HUES64 (cell line): Measurements from ENCODE around the gene SEMA3D.
A peak's percentile ranks its signal among the peaks of the same experiment; 100 is the strongest.

Experiments used
- H3K27ac ChIP-seq: 2 replicates; pipeline ENCODE4 v1.7.0; 2013; ENCODE audit warnings: low read depth, low read length, inconsistent platforms
- H3K27me3 ChIP-seq: 2 replicates; pipeline ENCODE4 v1.6.1; 2013; ENCODE audit warnings: mild to moderate bottlenecking, low read length; ENCODE audit not compliant: insufficient read depth
- H3K36me3 ChIP-seq: 2 replicates; pipeline ENCODE4 v1.6.1; 2013; ENCODE audit warnings: mild to moderate bottlenecking, low read length; ENCODE audit not compliant: insufficient read depth
- H3K4me1 ChIP-seq: 2 replicates; pipeline ENCODE4 v1.6.1; 2013; ENCODE audit warnings: mild to moderate bottlenecking, low read length, moderate library complexity; ENCODE audit not compliant: insufficient read depth
- H3K4me3 ChIP-seq: 2 replicates; pipeline ENCODE4 v1.5.1; 2013; ENCODE audit warnings: mild to moderate bottlenecking, low read length, moderate library complexity
- H3K9ac ChIP-seq: 2 replicates; pipeline ENCODE4 v1.6.1; 2013; ENCODE audit warnings: mild to moderate bottlenecking, low read depth, low read length
- H3K9me3 ChIP-seq: 2 replicates; pipeline ENCODE4 v1.6.1; 2013; ENCODE audit warnings: low read depth, low read length; ENCODE audit not compliant: insufficient read depth
- WGBS: fragments of 150-250, 120-280 bp; methylation state at CpG from one replicate; pipeline ENCODE4 v1.1.7; 2013; ENCODE audit warnings: missing lambda C conversion rate; 5-methylcytosine and 5-hydroxymethylcytosine counted together

SEMA3D gene

GRCh38 chr7:85184599-85185423 is 2.0 kb downstream of the SEMA3D start:
- Histone ChIP-seq H3K9me3 (peaks cover 8% of the 10 kb centered on the region), H3K36me3 (no peaks in the 10 kb centered on the region), H3K4me3 (peak overlapping the region; percentile 61), H3K4me1 (no peaks in the 10 kb centered on the region), H3K27ac (no peak overlapping the region), H3K27me3 (peaks cover 63% of the 10 kb centered on the region), H3K9ac (no peak overlapping the region)
- WGBS = 40% methylated on average over 21 of the region's 21 CpGs

- H3K4me1 ChIP-seq = no peaks in the 10 kb centered on the region
- H3K36me3 ChIP-seq = no peaks in the 10 kb centered on the region
- 97% methylated on average over 3 of the region's 3 CpGs for WGBS
- H3K9ac ChIP-seq = no peak overlapping the region
- H3K4me3 ChIP-seq = no peak overlapping the region
- peaks cover 15% of the 10 kb centered on the region for H3K9me3 ChIP-seq
- no peak overlapping the region for H3K27ac ChIP-seq
- H3K27me3 ChIP-seq = peaks cover 52% of the 10 kb centered on the region
Observed at GRCh38 chr7:85183296-85183695, 3.6 kb downstream of the SEMA3D start.

DNA sequence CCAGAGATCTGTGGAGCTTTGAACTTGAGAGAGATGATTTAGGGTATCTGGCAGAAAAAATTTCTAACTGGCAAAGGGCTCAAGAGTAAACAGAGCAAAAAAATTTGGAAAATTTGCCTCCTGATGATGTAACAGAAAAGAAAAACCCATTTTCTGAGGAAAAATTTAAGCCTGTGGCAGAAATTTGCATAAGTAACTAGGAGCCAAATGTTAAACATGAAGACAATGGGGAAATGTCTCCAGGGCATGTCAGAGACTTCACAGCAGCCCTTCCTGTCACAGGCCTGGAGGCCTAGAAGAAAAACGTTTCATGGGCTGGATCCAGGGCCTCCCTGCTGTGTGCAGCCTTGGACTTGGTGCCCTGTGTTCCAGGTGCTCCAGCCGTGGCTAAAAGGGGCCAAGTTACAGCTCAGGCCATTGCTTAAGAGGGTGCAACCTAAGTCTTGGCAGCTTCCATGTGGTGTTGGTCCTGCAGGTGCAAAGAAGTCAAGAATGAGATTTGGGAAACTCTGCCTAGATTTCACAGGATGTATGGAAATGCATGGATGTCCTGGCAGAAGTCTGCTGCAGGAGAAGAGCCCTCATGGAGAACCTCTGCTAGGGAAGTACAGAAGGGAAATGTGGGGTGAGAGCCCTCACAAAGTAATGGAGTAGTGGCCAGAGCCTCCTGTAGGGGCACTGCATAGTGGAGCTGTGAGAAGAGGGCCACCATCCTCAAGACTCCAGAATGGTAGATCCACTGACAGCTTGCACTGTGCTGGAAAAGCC is 8.1 kb downstream of the SEMA3D start:
- H3K36me3 ChIP-seq = no peaks in the 10 kb centered on the region
- WGBS = 68% methylated on average over 2 of the region's 2 CpGs
- no peak overlapping the region for H3K9ac ChIP-seq
- H3K27ac ChIP-seq = no peak overlapping the region
- H3K4me1 ChIP-seq = no peaks in the 10 kb centered on the region
- H3K4me3 ChIP-seq = no peak overlapping the region
- H3K27me3 ChIP-seq = peaks cover 9% of the 10 kb centered on the region; the same call in 1 of the 2 replicates
- peaks cover 15% of the 10 kb centered on the region for H3K9me3 ChIP-seq

- Histone ChIP-seq H3K36me3 (no peaks in the 10 kb centered on the region), H3K4me1 (no peaks in the 10 kb centered on the region), H3K9me3 (peaks cover 15% of the 10 kb centered on the region), H3K9ac (no peak overlapping the region), H3K4me3 (no peak overlapping the region), H3K27ac (no peak overlapping the region), H3K27me3 (no peaks in the 10 kb centered on the region)
Observed at GRCh38 chr7:85177316-85177715, 9.5 kb downstream of the SEMA3D start.

- H3K27me3 ChIP-seq = no peaks in the 10 kb centered on the region
- no peak overlapping the region for H3K9ac ChIP-seq
- no peaks in the 10 kb centered on the region for H3K4me1 ChIP-seq
- H3K36me3 ChIP-seq = no peaks in the 10 kb centered on the region
- 100% methylated on average over 1 of the region's 1 CpG for WGBS
- no peak overlapping the region for H3K27ac ChIP-seq
- H3K4me3 ChIP-seq = no peak overlapping the region
- H3K9me3 ChIP-seq = peaks cover 15% of the 10 kb centered on the region
Observed at GRCh38 chr7:85176197-85176596, 10.7 kb downstream of the SEMA3D start.

DNA sequence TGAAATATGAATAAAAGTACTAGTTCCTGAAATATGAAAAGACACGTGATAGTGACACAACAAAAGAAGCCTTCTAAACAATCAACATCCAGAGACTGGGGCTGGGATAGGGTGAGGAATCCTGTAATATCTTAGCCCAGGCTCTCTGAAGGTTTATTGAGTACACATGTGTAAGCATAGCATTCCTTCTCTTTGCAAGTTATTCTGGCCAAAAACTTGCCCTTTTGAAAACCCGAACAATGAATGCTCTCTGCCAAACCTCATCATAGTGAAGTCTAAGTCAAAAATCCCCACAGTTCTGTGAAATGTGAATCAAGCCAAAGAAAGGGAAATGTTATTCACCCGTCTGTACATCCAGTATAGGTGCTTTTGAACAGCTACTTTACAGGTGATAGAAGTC is 11.6 kb downstream of the SEMA3D start:
- no peak overlapping the region for H3K4me3 ChIP-seq
- no peaks in the 10 kb centered on the region for H3K4me1 ChIP-seq
- no peak overlapping the region for H3K9ac ChIP-seq
- no peak overlapping the region for H3K27ac ChIP-seq
- WGBS = 93% methylated on average over 1 of the region's 3 CpGs
- no peaks in the 10 kb centered on the region for H3K27me3 ChIP-seq
- peaks cover 11% of the 10 kb centered on the region for H3K9me3 ChIP-seq
- H3K36me3 ChIP-seq = no peaks in the 10 kb centered on the region

DNA sequence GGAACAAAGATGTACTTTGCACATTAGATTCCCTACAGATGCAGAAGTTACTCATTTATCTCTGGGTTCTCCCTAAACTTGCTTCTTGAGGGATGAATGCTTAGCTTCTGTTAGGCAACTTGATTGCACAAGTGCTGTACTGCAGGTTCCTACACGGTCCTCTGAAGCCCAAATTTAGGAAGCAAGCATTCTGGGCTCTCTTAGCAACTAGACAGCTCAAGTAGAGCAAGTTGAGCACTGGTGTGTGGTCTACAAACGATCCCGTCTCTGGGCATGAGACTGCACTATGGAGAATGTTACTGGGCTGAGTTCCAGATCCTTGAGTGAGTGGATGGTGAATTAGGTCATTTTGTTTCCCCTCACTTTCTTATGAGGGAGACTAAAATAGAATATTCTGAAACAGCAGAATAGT is 14.3 kb downstream of the SEMA3D start:
- Histone ChIP-seq H3K4me3 (no peak overlapping the region), H3K27ac (no peak overlapping the region), H3K36me3 (no peaks in the 10 kb centered on the region), H3K9ac (no peak overlapping the region), H3K9me3 (no peaks in the 10 kb centered on the region), H3K27me3 (no peaks in the 10 kb centered on the region), H3K4me1 (no peaks in the 10 kb centered on the region)
- WGBS = 90% methylated on average over 3 of the region's 3 CpGs

DNA sequence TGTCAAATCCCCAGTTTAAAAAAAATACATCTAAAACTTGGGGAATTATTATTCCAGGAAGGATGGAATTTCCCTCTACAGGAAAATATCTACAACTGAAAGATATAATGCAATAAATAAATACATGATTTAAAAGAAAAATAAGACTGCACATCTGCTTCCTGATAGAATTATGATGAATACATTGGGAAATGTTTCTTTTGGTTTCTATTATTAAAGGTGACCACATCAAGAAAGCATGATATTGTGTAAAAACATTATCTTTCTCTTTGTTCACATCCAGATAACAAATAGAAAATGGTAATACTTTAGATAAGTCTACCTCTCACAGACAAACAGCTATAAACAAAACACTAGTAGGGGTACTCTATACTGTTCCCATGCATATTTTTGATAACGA is 19.2 kb downstream of the SEMA3D start:
- no CpG with 5 or more reads among the region's 1 CpG for WGBS
- Histone ChIP-seq H3K27ac (no peak overlapping the region), H3K9me3 (no peaks in the 10 kb centered on the region), H3K9ac (no peak overlapping the region), H3K36me3 (no peaks in the 10 kb centered on the region), H3K4me1 (no peaks in the 10 kb centered on the region), H3K4me3 (no peak overlapping the region), H3K27me3 (no peaks in the 10 kb centered on the region)

DNA sequence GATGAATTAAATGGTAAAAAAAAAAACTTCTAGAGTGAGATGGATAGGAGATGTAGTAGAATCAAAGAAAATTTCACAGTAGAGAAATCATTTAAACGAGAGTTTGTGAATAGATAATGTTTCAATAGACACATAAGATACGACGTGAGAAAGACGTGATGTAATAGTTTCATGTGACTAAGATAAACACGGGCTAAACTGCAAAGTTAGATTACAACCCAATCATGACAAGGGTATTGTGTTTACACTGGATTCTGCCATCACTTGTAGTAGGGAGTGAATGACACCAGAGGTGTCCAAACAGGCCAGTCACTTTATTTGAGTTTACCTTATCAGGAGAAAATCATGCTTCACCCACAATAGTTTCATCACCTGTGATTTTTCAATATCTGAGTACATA is 21.6 kb downstream of the SEMA3D start:
- Histone ChIP-seq H3K4me3 (no peak overlapping the region), H3K27ac (no peak overlapping the region), H3K4me1 (no peaks in the 10 kb centered on the region), H3K9me3 (no peaks in the 10 kb centered on the region), H3K9ac (no peak overlapping the region), H3K27me3 (no peaks in the 10 kb centered on the region), H3K36me3 (no peaks in the 10 kb centered on the region)
- 91% methylated on average over 5 of the region's 5 CpGs for WGBS

DNA sequence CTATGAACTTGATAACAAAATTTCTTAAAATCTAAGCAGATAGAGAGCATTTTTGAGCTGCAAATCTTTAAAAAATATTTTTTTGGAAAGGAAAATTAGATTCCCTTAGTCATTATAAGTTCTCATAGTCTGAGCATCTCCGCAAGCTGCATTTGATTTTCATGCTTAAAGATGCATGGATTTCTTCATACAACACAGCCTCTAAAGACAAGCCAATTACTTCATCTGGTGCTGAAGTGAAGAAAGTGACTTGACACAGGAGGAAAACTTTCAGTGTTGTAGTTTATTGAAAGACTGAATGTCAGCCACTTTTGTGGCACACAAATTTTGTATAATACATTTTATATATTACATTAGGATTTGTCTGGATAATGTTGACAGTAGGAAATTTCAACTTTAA is 22.5 kb downstream of the SEMA3D start:
- Histone ChIP-seq H3K9me3 (no peaks in the 10 kb centered on the region), H3K4me3 (no peak overlapping the region), H3K9ac (no peak overlapping the region), H3K27ac (no peak overlapping the region), H3K4me1 (no peaks in the 10 kb centered on the region), H3K36me3 (no peaks in the 10 kb centered on the region), H3K27me3 (no peaks in the 10 kb centered on the region)
- WGBS = 90% methylated on average over 1 of the region's 1 CpG

DNA sequence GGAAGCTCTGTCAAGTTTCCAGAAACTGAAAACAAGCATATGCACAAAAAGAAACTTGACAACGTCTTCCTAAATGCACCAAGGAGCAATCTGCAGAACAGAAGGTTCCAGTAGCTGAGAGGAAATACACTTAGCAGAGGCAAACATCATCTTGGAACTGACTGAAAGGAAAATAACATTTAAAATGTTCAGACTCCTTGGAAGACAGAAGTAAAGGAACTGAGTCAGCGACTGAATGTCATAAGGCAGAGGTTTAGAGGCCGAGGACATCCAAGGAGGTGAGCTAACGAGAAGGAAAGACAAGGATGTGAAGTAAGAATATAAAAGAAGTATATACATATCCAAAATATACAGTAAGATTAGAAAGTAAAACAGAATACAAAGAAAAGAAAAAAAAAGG is 24.1 kb downstream of the SEMA3D start:
- Histone ChIP-seq H3K9me3 (no peaks in the 10 kb centered on the region), H3K4me1 (no peaks in the 10 kb centered on the region), H3K36me3 (no peaks in the 10 kb centered on the region), H3K9ac (no peak overlapping the region), H3K4me3 (no peak overlapping the region), H3K27ac (no peak overlapping the region), H3K27me3 (no peaks in the 10 kb centered on the region)
- 91% methylated on average over 4 of the region's 4 CpGs for WGBS
